Neural progenitor cell (in vitro differentiated cells): ENCODE measurements around the gene MNS1.
"Not testable (repeated sequence)": the region's sequence is repeated elsewhere in the genome, so short reads cannot be mapped to it uniquely, and the experiment has no call there.

Experiments used
- CTCF ChIP-seq: fragments of 200-600 bp; sonication (generic); IDR thresholded peaks from 2 replicates; pipeline ENCODE4 v1.5.1; 2017; ENCODE audit warnings: antibody characterized with exemption, mild to moderate bottlenecking
- EZH2 ChIP-seq: fragments of 200-600 bp; sonication (generic); IDR thresholded peaks from 2 replicates; pipeline ENCODE4 v1.6.1; 2017; ENCODE audit warnings: antibody characterized with exemption, mild to moderate bottlenecking, moderate library complexity
- EZH2phosphoT487 ChIP-seq: fragments of 200-600 bp; sonication (generic); IDR thresholded peaks from 2 replicates; pipeline ENCODE4 v1.6.1; 2017; ENCODE audit warnings: antibody characterized with exemption

DNA sequence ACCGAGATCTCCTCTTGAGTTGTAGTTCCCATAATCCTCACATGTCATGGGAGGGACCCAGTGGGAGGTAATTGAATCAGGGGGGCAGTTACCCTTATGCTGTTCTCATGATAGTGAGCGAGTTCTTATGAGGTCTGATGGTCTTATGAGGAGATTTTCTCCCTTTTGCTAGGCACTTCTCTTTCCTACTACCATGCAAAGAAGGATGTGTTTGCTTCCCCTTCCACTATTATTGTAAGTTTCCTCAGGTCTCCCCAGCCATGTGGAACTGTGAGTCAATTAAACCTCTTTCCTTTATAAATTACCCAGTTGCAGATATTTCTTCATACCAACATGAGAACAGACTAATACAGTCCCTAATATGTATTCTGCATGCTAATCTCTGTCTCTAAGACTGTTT is 21.3 kb upstream of the MNS1 start:
- not testable (repeated sequence) for TF ChIP-seq CTCF, EZH2phosphoT487, EZH2
